GM19372 (cell line): ENCODE data around the gene OR1Q1.
"Not testable (repeated sequence)": the region's sequence is repeated elsewhere in the genome, so short reads cannot be mapped to it uniquely, and the experiment has no call there.

Experiments used
- ATAC-seq: cut with Tn5 transposase; IDR thresholded peaks from one replicate; pipeline ENCODE4 v1.9.1; 2021; ENCODE audit warnings: mild to moderate bottlenecking, low read depth, moderate library complexity; ENCODE audit not compliant: unreplicated experiment

The OR1Q1 gene, protein sequence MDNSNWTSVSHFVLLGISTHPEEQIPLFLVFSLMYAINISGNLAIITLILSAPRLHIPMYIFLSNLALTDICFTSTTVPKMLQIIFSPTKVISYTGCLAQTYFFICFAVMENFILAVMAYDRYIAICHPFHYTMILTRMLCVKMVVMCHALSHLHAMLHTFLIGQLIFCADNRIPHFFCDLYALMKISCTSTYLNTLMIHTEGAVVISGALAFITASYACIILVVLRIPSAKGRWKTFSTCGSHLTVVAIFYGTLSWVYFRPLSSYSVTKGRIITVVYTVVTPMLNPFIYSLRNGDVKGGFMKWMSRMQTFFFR

DNA sequence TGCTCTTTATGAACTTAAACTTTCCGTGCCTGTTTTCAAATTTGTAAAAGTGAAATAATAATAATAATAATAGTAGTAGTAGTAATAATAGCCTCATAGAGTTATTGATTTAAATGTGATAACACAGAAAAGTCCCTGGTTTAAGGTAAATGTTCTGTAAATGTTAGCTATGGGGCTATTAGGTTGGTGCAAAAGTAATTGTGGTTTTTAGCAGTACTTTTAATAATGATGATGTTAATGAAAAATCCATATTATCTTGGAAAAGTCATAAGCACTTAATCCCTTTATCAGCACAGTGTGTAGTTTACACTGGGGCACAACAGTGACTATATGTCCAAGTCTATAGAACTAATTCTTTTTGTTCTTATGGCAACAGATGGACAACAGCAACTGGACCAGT is at the start of gene OR1Q1:
OR1Q1 (plus strand) TSS at position 377 of the 400 bp plus-strand sequence; CDS start at position 377, 0 bp downstream.
- no peak for ATAC-seq

DNA sequence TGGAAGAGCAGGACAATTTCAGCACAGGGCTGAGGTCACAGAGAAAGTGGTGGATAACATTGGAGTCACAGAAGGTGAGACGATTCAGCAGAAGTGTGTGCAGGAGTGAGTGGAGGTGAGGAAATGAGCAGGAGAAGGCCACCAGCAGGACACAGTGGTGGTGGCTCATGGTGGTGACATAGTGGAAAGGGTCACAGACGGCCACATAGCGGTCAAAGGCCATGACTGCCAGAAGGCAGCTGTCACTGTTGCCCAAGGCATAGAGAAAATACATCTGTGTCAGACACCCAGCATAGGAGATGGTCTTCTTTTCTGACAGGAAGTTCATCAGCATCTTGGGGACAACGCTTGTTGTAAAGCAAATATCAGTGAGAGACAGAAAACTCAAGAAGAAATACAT is 46.6 kb upstream of the OR1Q1 start:
- ATAC-seq = no peak

DNA sequence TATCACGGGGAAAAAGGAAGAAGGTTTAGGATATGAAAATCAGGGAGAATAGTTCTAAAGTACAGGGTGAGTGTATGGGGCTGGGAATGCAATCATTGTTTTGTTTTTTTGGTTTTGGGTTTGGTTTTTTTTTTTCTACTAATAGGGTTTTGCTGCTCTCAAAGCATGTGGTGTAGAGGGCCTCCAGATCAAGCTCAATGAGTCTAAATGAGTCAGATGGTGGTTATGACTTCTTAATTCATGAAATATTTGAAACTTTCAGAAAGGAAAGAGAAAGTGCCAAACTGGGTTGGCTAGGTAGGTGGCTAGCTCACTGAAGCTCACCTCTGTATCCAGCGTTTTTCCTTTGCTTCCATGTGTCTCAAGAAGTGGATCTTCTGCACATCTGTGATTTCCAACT is 42.1 kb upstream of the OR1Q1 start:
- no peak for ATAC-seq

DNA sequence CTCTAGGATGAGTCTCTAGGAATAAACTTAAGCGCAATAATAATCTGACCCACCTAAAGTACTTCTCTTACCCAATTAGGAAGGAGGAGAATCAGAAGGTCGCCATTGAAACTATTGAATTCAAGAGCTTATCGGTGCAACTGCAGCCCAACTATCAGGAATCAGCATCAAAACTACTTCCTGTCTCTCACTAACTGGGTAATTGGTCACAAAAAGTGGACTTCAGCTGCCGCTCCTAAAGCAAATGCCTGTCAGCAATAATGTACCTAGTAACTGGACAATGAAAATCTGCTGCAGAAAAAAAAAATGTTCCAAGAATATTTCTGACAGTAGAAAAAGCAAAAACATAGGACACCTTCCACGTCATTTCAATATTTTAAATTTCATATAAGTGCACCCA is 34.7 kb upstream of the OR1Q1 start:
- ATAC-seq = no peak

DNA sequence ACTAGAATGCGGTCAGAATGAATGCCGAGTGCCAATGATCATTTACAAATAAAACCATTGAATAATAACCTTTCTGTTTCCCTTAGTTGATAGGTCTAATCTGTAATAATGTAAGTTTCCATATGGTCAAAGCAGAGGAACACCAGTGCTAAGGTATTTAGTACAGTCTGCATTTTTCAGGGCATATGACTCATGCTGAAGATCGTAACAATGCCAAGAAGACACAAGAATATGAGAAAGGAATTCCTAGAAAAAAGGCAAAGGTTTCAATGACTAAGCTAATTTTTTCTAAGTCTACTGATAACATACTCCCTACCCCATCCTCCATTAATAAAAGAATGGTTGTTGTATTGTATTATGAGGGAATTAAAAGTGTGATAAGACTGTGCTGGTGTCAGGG is 34.2 kb upstream of the OR1Q1 start:
- ATAC-seq = no peak

DNA sequence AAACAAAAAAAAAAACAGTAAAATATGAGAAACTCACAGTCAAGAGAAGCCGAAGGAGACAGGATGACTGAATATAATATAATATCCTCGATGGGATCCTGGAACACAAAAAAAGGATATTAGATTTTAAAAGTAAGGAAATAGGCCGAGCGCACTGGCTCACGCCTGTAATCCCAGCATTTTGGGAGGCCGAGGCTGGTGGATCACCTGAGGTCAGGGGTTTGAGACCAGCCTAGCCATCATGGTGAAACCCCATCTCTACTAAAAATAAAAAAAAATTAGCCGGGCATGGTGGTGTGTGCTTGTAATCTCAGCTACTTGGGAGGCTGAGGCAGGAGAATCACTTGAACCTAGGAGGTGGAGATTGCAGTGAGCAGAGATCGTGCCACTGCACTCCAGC is 31.3 kb upstream of the OR1Q1 start, which contains the start of gene OR1L8:
OR1L8 (minus strand) TSS at position 101 of the 400 bp plus-strand sequence. CDS start 14,907 bp downstream, outside the sequence.
- not testable (repeated sequence) for ATAC-seq

DNA sequence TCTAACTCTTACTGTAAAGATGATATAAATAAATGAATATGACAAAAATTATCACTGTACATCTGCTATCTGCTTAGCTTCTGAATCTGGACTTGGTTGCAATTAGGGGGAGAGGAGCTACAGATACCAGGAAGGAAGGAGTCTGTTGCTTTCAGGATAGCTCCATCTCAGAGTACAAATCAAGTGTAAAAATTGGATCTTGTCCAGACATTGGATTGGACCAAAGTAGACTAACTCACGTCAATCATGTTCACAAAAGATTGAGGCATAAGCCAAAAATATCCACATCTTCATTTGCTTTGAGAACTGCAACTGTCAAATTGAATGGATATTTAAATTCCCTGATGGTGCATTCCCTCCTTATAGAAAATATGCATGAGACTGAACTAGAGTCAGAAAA is 8.8 kb upstream of the OR1Q1 start:
- no peak for ATAC-seq

DNA sequence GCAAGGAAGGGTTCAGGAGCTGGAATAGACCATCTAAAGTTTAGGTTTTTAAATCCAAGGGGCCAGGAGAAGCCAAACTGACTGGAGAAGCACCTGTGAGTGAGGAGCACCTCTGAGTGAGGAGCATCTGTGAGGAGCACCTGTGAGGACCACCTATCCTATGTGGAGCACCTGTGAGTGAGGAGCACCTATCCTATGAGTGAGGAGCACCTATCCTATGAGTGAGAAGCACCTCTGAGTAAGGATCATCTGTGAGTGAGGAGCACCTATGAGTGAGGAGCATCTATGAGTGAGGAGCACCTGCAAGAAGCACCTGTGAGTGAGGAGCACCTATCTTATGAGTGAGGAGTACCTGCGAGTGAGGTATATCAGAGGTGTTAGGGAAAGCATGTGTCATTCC is 8.0 kb upstream of the OR1Q1 start:
- ATAC-seq = no peak

DNA sequence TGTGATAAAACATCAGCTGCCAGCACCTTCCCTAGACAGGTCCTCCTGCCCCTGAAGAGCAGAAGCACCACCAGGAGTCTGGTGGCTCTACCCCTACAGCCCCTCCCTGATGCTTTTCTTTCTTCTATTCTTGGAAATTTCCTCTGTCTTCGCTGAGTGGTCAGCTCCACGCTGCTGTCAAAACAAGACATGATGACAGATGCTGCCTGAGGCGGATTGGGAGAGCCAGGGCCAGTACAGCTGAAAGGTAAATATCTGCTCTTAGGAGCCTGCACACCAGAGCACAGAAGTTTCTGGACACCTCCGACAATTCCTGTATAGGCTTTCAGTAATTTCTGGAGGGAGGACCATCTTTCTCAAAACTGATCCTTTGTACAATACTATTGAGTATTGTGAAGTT is 4.7 kb upstream of the OR1Q1 start:
- no peak for ATAC-seq

DNA sequence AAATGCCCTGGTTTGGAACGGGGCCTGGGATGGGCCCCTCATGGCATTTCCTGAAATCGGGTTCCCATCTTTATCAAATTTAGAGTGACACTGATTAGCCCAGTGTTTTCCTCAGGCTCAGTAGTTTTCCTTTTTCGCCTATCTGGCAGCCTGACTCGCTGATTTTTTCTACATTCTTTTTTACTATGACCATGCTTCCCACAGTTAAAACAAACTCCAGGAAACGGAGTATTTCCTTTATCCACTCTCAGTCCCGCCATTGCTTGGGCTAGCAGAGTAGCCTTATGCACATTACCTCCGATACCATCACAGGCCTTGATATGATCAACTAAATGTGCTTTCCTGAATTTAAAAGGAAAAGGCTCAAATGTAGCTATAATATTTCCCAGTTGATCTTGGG is 5.5 kb downstream of the OR1Q1 start:
- ATAC-seq = no peak

DNA sequence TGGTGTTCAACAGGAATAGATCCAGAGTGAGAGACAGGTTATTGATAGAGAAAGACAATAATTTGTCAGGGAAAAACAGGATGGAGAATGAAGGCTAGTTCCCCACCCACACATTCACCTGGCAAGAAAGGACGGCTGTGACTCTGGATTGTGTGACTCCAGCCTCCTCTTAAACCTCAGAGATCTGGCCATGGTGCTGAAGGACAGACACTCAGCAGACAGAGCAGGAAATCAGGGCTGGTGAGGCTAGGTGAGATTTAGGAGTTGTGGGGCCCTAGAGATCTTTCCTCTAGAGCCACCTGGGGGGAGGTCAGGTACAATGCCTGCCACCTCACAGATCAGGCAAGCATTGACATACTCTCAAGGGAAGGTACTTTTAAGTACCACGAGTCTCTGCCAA is 27.7 kb downstream of the OR1Q1 start:
- no peak for ATAC-seq

DNA sequence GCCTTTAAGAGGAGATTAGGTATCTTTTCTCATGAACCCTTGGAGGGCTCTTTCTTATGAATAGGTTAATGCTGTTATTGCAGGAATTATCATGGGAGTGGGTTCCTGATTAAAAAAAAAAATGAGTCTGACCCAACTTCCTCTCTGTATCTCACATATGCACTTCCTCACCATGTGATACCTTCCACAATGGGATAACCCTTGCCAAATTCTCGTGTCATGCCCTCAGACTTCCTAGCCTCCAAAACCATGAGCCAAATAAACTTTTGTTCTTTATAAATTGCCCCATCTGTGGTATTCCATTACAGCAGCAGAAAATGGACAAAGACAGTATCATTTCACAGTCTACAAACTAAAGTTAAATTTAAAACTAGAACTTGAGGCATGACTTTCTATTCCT is 41.8 kb downstream of the OR1Q1 start:
- ATAC-seq = no peak

DNA sequence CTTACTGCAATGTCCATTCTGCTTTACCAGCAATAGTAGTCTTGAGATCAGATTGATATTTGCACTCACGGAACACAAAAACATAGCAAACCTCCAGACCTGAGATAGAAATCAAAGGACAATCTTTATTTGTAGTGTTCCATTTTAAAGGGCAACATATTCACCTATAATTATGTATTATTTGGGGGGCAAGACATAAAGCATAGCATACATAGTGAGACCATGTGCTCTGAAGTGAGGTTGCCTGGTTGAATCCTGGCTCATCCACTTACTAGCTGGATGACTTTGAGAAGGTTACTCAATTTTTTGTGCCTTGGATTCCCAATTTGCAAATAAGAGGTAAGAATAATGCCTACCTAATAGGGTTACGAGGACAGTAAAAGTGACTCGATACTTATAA is 43.0 kb downstream of the OR1Q1 start, which contains the start of gene OR1B1:
OR1B1 (minus strand) TSS at position 101 of the 400 bp plus-strand sequence.
- no peak for ATAC-seq

DNA sequence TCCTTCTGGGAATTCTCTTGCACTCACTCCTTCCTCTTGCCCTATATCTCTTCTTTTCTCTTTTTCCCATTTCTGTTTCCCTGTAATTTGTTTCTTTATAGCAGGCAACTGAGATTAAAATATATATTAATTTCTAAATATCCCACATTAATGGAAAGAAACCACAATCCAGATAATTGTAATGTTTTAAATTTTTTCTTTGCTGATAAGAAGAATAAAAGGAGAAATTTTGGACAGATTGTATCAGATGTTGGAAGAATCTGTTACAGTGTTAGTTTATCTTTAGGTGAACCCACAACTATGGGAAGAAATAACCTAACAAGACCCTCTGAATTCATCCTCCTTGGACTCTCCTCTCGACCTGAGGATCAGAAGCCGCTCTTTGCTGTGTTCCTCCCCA is 46.9 kb downstream of the OR1Q1 start, which contains the start of gene OR1L1:
OR1L1 (plus strand) TSS at position 301 of the 400 bp plus-strand sequence; CDS start at position 301, 0 bp downstream.
- ATAC-seq = no peak
